Activated naive CD8-positive, alpha-beta T cell treated with anti-CD3 and anti-CD28 coated beads for 36 hours (primary cell): ENCODE results near the gene KXD1. TPM values are rescaled to one million over a fixed set of nuclear protein-coding genes. Genes with fewer than 3 reads are reported as not detected.

ENCODE experiments used
- DNase-seq: peaks from one replicate; pipeline ENCODE4 v3.0.0; 2021
- H3K27ac Mint-ChIP-seq: one replicate; pipeline ENCODE4 v1.8.0; 2022; ENCODE audit warnings: mild to moderate bottlenecking, moderate library complexity, mixed read lengths
- H3K27me3 Mint-ChIP-seq: one replicate; pipeline ENCODE4 v1.8.0; 2022; ENCODE audit warnings: mild to moderate bottlenecking, mixed read lengths
- H3K36me3 Mint-ChIP-seq: one replicate; pipeline ENCODE4 v1.8.0; 2021; ENCODE audit warnings: mild to moderate bottlenecking, mixed read lengths
- H3K4me1 Mint-ChIP-seq: one replicate; pipeline ENCODE4 v1.8.0; 2021; ENCODE audit warnings: mixed read lengths
- H3K4me3 Mint-ChIP-seq: one replicate; pipeline ENCODE4 v1.8.0; 2022; ENCODE audit warnings: mild to moderate bottlenecking, moderate library complexity, mixed read lengths
- H3K9me3 Mint-ChIP-seq: one replicate; pipeline ENCODE4 v1.8.0; 2022; ENCODE audit warnings: mixed read lengths
- total RNA-seq, 2 experiments: library from RNA; stranded (reverse); gene quantifications; one replicate each; pipeline ENCODE4 v1.2.3, GENCODE V29; 2021

The KXD1 gene
- total RNA-seq, 2 experiments from 2014 or later: 116 to 124 TPM

DNA sequence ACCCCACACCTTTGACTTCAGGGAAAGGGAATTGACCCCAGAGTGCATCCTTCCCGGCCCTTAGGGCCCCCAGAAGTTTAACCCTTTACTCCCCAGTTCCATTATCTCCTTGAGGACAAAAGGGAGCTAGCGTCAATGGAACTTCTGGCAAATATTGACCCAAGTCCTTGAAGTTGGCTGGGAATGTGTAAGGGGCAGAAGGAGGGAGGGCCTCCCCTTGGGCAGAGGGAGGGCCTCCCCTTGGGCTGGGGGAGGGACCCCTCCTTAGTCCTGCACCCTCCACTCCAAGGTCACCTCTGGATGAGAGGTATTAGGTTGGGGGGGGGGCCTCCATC lies 52.0 kb downstream of the KXD1 start:
- Mint-ChIP-seq H3K4me1 (peaks cover 18% of the 10 kb centered on the region), H3K27ac (no peak overlapping the region), H3K4me3 (no peak overlapping the region), H3K36me3 (no peaks in the 10 kb centered on the region), H3K9me3 (no peaks in the 10 kb centered on the region), H3K27me3 (peaks cover 80% of the 10 kb centered on the region)
- DNase-seq: no peak

DNA sequence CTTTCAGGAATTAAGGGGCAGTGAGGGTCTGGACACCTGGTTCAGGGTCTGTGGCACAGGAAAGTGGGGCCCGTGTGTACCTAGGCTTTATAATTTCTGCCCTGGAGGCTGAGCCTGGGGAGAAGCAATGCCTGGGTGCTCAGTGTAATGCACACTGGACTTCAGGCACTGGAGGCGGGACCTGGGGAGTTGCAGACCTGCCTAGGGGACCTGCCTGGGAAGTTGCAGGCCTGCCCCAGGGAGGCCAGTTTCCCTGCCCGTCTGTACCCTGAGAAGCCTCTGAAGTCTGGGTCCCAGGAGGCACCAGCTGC lies 52.5 kb downstream of the KXD1 start:
- Mint-ChIP-seq H3K9me3 (no peaks in the 10 kb centered on the region), H3K4me3 (no peak overlapping the region), H3K36me3 (no peaks in the 10 kb centered on the region), H3K27me3 (peaks cover 80% of the 10 kb centered on the region), H3K4me1 (peaks cover 18% of the 10 kb centered on the region), H3K27ac (no peak overlapping the region)
- DNase-seq: no peak

- no peaks in the 10 kb centered on the region for H3K9me3 Mint-ChIP-seq
- H3K4me3 Mint-ChIP-seq: no peak overlapping the region
- H3K36me3 Mint-ChIP-seq: no peaks in the 10 kb centered on the region
- DNase-seq: no peak
- peaks cover 15% of the 10 kb centered on the region for H3K4me1 Mint-ChIP-seq
- H3K27ac Mint-ChIP-seq: no peak overlapping the region
- H3K27me3 Mint-ChIP-seq: peaks cover 80% of the 10 kb centered on the region
These were observed 53.1 kb downstream of the KXD1 start for GRCh38 chr19:18610556-18611326.

- H3K27ac Mint-ChIP-seq: no peak overlapping the region
- H3K9me3 Mint-ChIP-seq: no peaks in the 10 kb centered on the region
- H3K4me3 Mint-ChIP-seq: no peak overlapping the region
- DNase-seq: no peak
- peaks cover 15% of the 10 kb centered on the region for H3K4me1 Mint-ChIP-seq
- H3K27me3 Mint-ChIP-seq: peaks cover 85% of the 10 kb centered on the region
- H3K36me3 Mint-ChIP-seq: no peaks in the 10 kb centered on the region
These were observed 53.8 kb downstream of the KXD1 start for GRCh38 chr19:18611327-18612050.

DNA sequence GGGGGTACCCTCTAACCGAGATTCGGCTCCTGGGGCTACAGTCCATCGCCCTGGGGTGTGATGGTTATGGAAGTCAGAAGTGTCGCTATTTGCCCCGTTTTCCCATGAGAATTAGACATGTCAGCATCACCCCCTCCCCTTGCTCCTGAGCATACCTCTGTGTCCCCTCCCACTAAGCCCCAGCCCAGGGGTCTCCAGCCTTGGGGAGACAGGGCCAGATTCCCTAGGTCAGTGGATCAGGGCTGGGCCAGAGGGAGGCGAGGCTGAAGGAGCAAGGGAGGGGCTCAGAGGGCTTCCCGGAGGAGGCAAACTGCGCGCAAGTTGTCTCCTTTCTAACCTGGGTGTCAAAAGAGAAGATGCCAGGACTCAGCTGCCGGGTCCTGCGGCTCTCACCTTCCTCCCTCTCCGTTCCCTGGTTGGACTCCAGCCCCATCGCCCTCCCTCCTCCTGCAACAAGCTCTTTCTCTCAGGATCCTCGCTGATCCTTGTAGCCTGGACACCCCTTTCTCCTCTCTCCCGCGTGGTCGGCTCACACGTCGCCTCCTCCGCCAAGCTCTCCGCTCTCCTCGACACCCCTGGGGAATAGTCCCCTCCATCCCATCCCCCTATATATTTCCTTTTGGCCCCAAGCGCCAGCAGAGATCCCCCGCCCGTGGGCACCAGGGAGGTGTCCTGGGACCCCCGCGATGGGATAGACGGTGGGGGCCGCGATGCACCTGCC lies 54.5 kb downstream of the KXD1 start:
- Mint-ChIP-seq H3K9me3 (no peaks in the 10 kb centered on the region), H3K27ac (no peak overlapping the region), H3K27me3 (peaks cover 88% of the 10 kb centered on the region), H3K4me3 (peak overlapping the region; percentile 67), H3K36me3 (no peaks in the 10 kb centered on the region), H3K4me1 (peaks cover 15% of the 10 kb centered on the region)
- no peak for DNase-seq

DNA sequence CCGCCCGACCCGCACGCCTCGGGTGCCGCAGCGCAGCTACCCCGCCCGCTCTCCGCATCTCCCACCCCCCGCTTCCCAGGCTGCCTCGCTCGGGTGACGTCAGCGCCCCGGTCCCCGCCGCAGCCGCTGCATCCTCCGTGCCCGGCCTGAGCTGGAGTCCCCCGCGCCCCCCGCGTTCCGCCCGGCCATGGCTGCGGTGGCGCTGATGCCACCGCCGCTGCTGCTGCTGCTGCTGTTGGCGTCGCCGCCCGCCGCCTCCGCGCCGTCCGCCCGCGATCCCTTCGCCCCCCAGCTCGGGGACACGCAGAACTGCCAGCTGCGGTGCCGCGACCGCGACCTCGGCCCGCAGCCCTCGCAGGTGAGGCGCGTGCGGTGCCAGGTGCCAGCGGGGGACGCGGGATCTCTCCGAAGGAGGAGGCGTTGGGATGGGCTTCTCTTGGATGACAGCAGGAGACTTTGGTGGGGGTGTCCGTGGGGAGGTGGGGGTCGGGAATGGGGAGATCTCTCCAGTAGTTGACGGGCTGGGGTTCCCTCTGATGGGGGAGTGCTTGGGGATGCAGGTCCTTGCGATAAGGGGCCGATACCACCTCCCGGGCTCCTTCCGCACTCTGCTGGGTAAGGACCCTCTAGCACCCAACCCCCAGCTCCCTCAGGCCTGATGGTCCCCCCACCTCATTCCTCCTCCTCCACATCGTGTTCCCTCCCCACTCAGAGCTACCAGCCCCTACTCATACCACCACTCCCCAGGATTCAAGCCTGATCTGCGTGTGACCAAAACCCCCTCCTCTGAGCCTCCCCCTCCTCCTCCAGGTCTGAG lies 55.3 kb downstream of the KXD1 start, which contains the start of gene TMEM59L:
Gene TMEM59L (plus strand): TSS at position 99 of the 817 bp plus-strand sequence. CDS start 89 bp downstream, at position 188.
- DNase-seq: peak; percentile 40
- H3K4me1 Mint-ChIP-seq: peaks cover 15% of the 10 kb centered on the region
- H3K4me3 Mint-ChIP-seq: peak within 1 kb of the TSS; percentile 67
- no peaks in the 10 kb centered on the region for H3K9me3 Mint-ChIP-seq
- H3K27me3 Mint-ChIP-seq: peaks cover 88% of the 10 kb centered on the region
- H3K27ac Mint-ChIP-seq: no peak within 1 kb of the TSS
- no peaks in the 10 kb centered on the region for H3K36me3 Mint-ChIP-seq

DNA sequence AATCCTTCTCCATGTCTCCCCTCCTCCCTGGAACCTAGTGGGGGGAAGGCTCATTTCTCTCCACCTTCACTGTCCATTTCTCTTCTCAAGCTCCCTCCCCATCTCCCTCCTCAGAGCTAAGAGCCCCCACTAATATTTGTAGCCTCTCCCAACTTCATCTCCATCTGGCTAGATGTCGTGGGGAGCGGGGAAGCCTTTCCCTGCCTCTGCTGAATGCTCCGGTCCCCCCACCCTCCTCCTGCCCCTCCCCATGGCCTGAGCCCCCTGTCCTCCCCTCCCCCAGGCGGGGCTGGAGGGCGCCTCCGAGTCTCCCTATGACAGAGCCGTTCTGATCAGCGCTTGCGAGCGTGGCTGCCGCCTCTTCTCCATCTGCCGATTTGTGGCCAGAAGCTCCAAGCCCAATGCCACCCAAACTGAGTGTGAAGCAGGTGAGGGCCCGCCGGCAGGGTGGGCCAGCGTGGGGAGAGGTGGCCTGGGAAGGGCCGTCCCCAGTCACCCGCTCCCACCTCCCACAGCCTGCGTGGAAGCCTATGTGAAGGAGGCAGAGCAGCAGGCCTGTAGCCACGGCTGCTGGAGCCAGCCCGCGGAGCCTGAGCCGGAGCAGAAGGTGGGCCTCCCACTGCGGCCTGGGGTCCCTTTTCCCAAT lies 56.0 kb downstream of the KXD1 start:
- Mint-ChIP-seq H3K27me3 (peaks cover 81% of the 10 kb centered on the region), H3K4me3 (peak overlapping the region; percentile 53), H3K27ac (no peak overlapping the region), H3K9me3 (no peaks in the 10 kb centered on the region), H3K36me3 (no peaks in the 10 kb centered on the region), H3K4me1 (peaks cover 15% of the 10 kb centered on the region)
- no peak for DNase-seq

DNA sequence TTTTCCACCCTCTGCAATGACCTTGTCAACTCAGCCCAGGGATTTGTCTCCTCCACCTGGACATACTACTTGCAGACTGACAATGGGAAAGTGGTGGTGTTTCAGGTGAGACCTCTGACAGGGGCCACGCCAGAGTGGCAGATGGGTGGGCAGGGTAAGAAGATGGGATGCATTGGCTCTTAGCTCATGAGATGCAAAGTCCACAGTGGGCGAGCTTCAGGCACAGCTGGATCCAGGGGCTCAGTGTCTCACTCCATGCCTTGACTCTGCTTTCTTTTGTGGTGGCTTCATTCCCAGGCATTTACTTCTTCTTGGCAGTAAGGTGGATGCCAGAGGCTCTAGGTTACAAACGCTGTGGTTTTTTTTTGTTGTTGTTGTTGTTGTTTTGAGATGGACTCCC lies 58.4 kb downstream of the KXD1 start:
- Mint-ChIP-seq H3K4me3 (no peak overlapping the region), H3K9me3 (no peaks in the 10 kb centered on the region), H3K27me3 (peaks cover 62% of the 10 kb centered on the region), H3K4me1 (peaks cover 13% of the 10 kb centered on the region), H3K36me3 (no peaks in the 10 kb centered on the region), H3K27ac (no peak overlapping the region)
- no peak for DNase-seq

GRCh38 chr19:18617562-18617961 lies 59.9 kb downstream of the KXD1 start:
- peaks cover 50% of the 10 kb centered on the region for H3K27me3 Mint-ChIP-seq

GRCh38 chr19:18618236-18618635 lies 60.6 kb downstream of the KXD1 start:
- Mint-ChIP-seq H3K27ac (no peak overlapping the region), H3K9me3 (no peaks in the 10 kb centered on the region)

More at GRCh38 chr19:18617562-18617961, 59.9 kb downstream of the KXD1 start:
- DNase-seq: no peak
- H3K4me3 Mint-ChIP-seq: no peak overlapping the region
- H3K36me3 Mint-ChIP-seq: no peaks in the 10 kb centered on the region
- H3K27ac Mint-ChIP-seq: no peak overlapping the region
- peaks cover 5% of the 10 kb centered on the region for H3K4me1 Mint-ChIP-seq
- no peaks in the 10 kb centered on the region for H3K9me3 Mint-ChIP-seq

More at GRCh38 chr19:18618236-18618635, 60.6 kb downstream of the KXD1 start:
- DNase-seq: no peak
- H3K4me1 Mint-ChIP-seq: peaks cover 3% of the 10 kb centered on the region
- H3K27me3 Mint-ChIP-seq: peaks cover 47% of the 10 kb centered on the region
- H3K4me3 Mint-ChIP-seq: no peak overlapping the region
- H3K36me3 Mint-ChIP-seq: no peaks in the 10 kb centered on the region

Other genes starting within 250 kb of the KXD1 start
- 100 to 1,000 TPM; 419 to 435 TPM for gene LSM4, start 234.8 kb upstream of the KXD1 start, total RNA-seq
- gene PGPEP1, start 217.3 kb upstream of the KXD1 start, total RNA-seq: 10 to 100 TPM; 15.7 to 17.8 TPM
- gene GDF15, start 171.7 kb upstream of the KXD1 start, total RNA-seq: not detected
- gene LRRC25, start 160.2 kb upstream of the KXD1 start, total RNA-seq: not detected
- gene SSBP4, start 138.5 kb upstream of the KXD1 start, total RNA-seq: 100 to 1,000 TPM in 1 of 2 experiments, 10 to 100 TPM in 1; 96.1 to 101 TPM
- 10 to 100 TPM; 29.6 to 32.7 TPM for gene ISYNA1, start 119.7 kb upstream of the KXD1 start, total RNA-seq
- gene ELL, start 35.8 kb upstream of the KXD1 start, total RNA-seq: 10 to 100 TPM; 20.0 to 21.0 TPM
- gene FKBP8, start 14.3 kb upstream of the KXD1 start, total RNA-seq: 100 to 1,000 TPM; 168 to 170 TPM
- 1,000 to 10,000 TPM; 1,816 to 1,826 TPM for gene UBA52, start 14.0 kb downstream of the KXD1 start, total RNA-seq
- gene REX1BD, start 30.9 kb downstream of the KXD1 start, total RNA-seq: 10 to 100 TPM; 71.6 to 74.7 TPM
- gene CRLF1, start 48.9 kb downstream of the KXD1 start, total RNA-seq: not detected
- not detected for gene TMEM59L, start 55.0 kb downstream of the KXD1 start, total RNA-seq
- gene KLHL26, start 79.2 kb downstream of the KXD1 start, total RNA-seq: 10 to 100 TPM; 15.8 to 16.1 TPM
- 1 to 10 TPM; 5.1 TPM for gene CRTC1, start 125.8 kb downstream of the KXD1 start, total RNA-seq
- not detected for gene COMP, start 233.4 kb downstream of the KXD1 start, total RNA-seq